ENCODE measurements around the gene RAPGEF1.

GRCh38 chr9:131528186-131528585 is 211.7 kb downstream of the RAPGEF1 start:
- no peak for TF ChIP-seq POLR2A (IDR thresholded peaks at IDR 0.05; ENCODE audit: low read depth, low read length)
- no peak for TF ChIP-seq POLR2AphosphoS5 (IDR thresholded peaks at IDR 0.05; ENCODE audit: low read depth, low read length)
- no peak for TF ChIP-seq TAF1 (IDR thresholded peaks at IDR 0.05; ENCODE audit: low read depth, low read length)
- TF ChIP-seq SPI1 (IDR thresholded peaks at IDR 0.05; ENCODE audit: low read depth, low read length): no peak
- TF ChIP-seq POU2F2 (IDR thresholded peaks at IDR 0.05; ENCODE audit: low read depth, low read length): no peak
- no peak for TF ChIP-seq PAX5 (IDR thresholded peaks at IDR 0.05; ENCODE audit: insufficient read depth, low read length, severe bottlenecking)
